ENCODE results near the gene TCL1B.
A peak's percentile ranks its signal among the peaks of the same experiment; 100 is the strongest.

The TCL1B gene

GRCh38 chr14:95741038-95741490 is 54.8 kb downstream of the TCL1B start:
- H3K4me1 ChIP-seq (ENCODE audit: control insufficient read depth, insufficient read depth, low read length), result peaks cover 8% of the 10 kb centered on the region
- H3K4me3 ChIP-seq (ENCODE audit: low read depth, low read length), result no peak overlapping the region
- no peaks in the 10 kb centered on the region for H3K9me3 ChIP-seq (ENCODE audit: control insufficient read depth, insufficient read depth, low read depth, low read length)
- peak overlapping the region; percentile 46; the same call in 1 of the 2 replicates for H3K27ac ChIP-seq (ENCODE audit: extremely low read depth, low read depth, low read length)
- CTCF ChIA-PET, result interaction anchor here (0.6 to 1.5 kb wide), 2 partner anchors 129 to 1801 kb away, joined by 3 to 4 read pairs; no protein-coding TSS in a partner anchor
- H3K36me3 ChIP-seq (ENCODE audit: control insufficient read depth in 2 of 2, insufficient read depth in 1 of 2, low read length in 2 of 2), result no peaks in the 10 kb centered on the region
- POLR2A ChIA-PET, result no interaction called here
- TF ChIP-seq ZNF335 (tag by site-specific recombination; conservative IDR thresholded peaks at IDR 0.05) (0 out of 2 replicates have a peak, but pooled peaks have one; percentile 17), SETDB1 (IDR thresholded peaks at IDR 0.05; ENCODE audit: insufficient read length, low read length) (peak; percentile 27), SALL2 (tag by site-specific recombination; IDR thresholded peaks at IDR 0.05; ENCODE audit: borderline replicate concordance) (no peak), ZFP3 (tag by site-specific recombination; IDR thresholded peaks at IDR 0.05; ENCODE audit: low read depth) (no peak), YY1 (tag by site-specific recombination; IDR thresholded peaks at IDR 0.05) (no peak), BCL11A (tag by site-specific recombination; IDR thresholded peaks at IDR 0.05; ENCODE audit: low read depth) (no peak), ZNF416 (tag by site-specific recombination; IDR thresholded peaks at IDR 0.05) (no peak), ZNF174 (tag by site-specific recombination; IDR thresholded peaks at IDR 0.05) (no peak), KLF8 (tag by site-specific recombination; IDR thresholded peaks at IDR 0.05) (peak; percentile 36; the same call in 1 of the 2 replicates), ZBTB44 (tag by site-specific recombination; IDR thresholded peaks at IDR 0.05) (peak; percentile 69; the same call in 1 of the 2 replicates), ZNF350 (tag by site-specific recombination; IDR thresholded peaks at IDR 0.05) (no peak), ZBTB17 (tag by site-specific recombination; IDR thresholded peaks at IDR 0.05) (peak; percentile 82), ZBTB8A (tag by site-specific recombination; IDR thresholded peaks at IDR 0.05) (0 out of 2 replicates have a peak, but pooled peaks have one; percentile 12), ZXDB (tag by site-specific recombination; IDR thresholded peaks at IDR 0.05) (peak; percentile 38; the same call in 1 of the 2 replicates), GLIS1 (tag by site-specific recombination; IDR thresholded peaks at IDR 0.05) (peak; percentile 67), ZNF518A (tag by site-specific recombination; conservative IDR thresholded peaks at IDR 0.05; ENCODE audit: low read depth) (peak; percentile 34; the same call in 1 of the 2 replicates), ZFHX2 (tag by site-specific recombination; conservative IDR thresholded peaks at IDR 0.05) (0 out of 2 replicates have a peak, but pooled peaks have one; percentile 5), ZNF768 (tag by site-specific recombination; IDR thresholded peaks at IDR 0.05) (no peak), ZNF366 (tag by site-specific recombination; conservative IDR thresholded peaks at IDR 0.05) (0 out of 2 replicates have a peak, but pooled peaks have one; percentile 18), ZNF398 (tag by site-specific recombination; IDR thresholded peaks at IDR 0.05) (0 out of 2 replicates have a peak, but pooled peaks have one; percentile 25), PRDM10 (tag by site-specific recombination; IDR thresholded peaks at IDR 0.05) (peak; percentile 53), INSM2 (tag by site-specific recombination; IDR thresholded peaks at IDR 0.05) (peak; percentile 12; the same call in 1 of the 2 replicates), ZNF426 (tag by site-specific recombination; IDR thresholded peaks at IDR 0.05) (no peak), ZNF664 (tag by site-specific recombination; IDR thresholded peaks at IDR 0.05) (no peak; the same call in 1 of the 2 replicates)
